Measurements from ENCODE around the gene SDK2. TPM values are rescaled to one million over a fixed set of nuclear protein-coding genes. Genes with fewer than 3 reads are reported as not detected.

SDK2 gene
- total RNA-seq, 4 donors from 2014 or later, result 1.5 to 7.0 (median 3.7) TPM

DNA sequence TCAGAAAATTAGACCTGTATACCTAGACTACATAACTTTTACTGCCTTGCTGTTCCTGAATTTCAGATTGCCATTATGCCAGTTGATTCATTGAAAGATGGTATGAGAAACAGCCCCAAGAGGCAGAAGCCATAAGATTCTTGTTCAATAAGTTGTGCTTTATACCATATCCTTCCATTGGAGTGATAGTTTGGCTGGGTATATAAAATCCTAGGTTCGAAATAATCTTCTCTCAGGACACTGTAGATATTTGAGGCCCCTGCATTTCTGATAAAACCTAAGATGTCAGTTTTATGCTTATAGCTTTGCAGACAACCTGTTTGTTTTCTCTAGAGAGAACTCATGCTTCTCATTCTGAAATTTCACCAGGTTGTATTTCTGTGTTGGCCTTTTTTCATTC, 9.6 kb upstream of the SDK2 start:
- no peak for DNase-seq
- Histone ChIP-seq H3K4me3 (replicated peaks in 1 of 3) (no peak overlapping the region), H3K4me1 (peaks cover 0 to 9% of the 10 kb centered on the region in 2 donors), H3K9me3 (no peaks in the 10 kb centered on the region), H3K27ac (no peak overlapping the region), H3K36me3 (no peaks in the 10 kb centered on the region), H3K27me3 (no peaks in the 10 kb centered on the region)
- intact Hi-C loops (cut with DNase I), result no loop called here
- TF ChIP-seq, protein P1, sequence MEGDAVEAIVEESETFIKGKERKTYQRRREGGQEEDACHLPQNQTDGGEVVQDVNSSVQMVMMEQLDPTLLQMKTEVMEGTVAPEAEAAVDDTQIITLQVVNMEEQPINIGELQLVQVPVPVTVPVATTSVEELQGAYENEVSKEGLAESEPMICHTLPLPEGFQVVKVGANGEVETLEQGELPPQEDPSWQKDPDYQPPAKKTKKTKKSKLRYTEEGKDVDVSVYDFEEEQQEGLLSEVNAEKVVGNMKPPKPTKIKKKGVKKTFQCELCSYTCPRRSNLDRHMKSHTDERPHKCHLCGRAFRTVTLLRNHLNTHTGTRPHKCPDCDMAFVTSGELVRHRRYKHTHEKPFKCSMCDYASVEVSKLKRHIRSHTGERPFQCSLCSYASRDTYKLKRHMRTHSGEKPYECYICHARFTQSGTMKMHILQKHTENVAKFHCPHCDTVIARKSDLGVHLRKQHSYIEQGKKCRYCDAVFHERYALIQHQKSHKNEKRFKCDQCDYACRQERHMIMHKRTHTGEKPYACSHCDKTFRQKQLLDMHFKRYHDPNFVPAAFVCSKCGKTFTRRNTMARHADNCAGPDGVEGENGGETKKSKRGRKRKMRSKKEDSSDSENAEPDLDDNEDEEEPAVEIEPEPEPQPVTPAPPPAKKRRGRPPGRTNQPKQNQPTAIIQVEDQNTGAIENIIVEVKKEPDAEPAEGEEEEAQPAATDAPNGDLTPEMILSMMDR (IDR thresholded peaks at IDR 0.05), result no peak
- no peak for TF ChIP-seq POLR2A (IDR thresholded peaks at IDR 0.05)
- 96 to 100% methylated on average over 1 of the region's 1 CpG for WGBS, 2 donors

DNA sequence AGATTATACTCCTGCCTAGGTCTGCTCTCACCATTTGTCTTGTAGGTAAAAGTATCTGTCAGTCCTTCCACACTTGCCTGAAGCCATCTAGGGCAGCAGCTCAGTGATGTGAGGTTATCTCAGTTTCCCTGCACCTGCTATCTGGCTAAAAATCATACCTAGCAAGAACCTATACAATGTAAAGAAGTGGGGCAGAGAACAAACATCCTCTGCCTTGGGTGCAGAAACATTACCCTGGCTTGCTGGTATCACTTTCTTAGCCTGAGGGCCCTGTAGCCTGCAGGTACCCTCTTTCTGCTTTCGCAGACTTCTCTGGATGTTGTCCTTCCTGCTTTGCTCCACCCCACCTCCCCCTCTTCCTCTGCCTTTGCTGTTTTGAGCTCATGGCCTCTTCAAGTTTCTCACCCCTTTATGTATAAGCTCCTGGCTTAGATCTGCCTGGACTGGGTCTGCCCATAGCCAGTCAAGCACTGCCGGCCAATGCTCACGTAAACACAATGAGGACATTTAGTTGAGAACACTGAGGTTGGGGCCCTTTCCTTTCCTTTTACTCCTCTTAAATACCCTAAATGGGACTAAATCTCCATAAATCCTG, 8.7 kb upstream of the SDK2 start:
- H3K27me3 ChIP-seq, result no peaks in the 10 kb centered on the region
- peaks cover 0 to 9% of the 10 kb centered on the region in 2 donors for H3K4me1 ChIP-seq
- TF ChIP-seq POLR2A (IDR thresholded peaks at IDR 0.05), result no peak
- TF ChIP-seq, protein P1 (IDR thresholded peaks at IDR 0.05), result no peak
- H3K9me3 ChIP-seq, result no peaks in the 10 kb centered on the region
- H3K36me3 ChIP-seq, result no peaks in the 10 kb centered on the region
- intact Hi-C loops (cut with DNase I), result no loop called here
- H3K4me3 ChIP-seq (replicated peaks in 1 of 3), result no peak overlapping the region
- no peak for DNase-seq
- 79 to 93% methylated on average over 3 of the region's 3 CpGs for WGBS, 2 donors
- H3K27ac ChIP-seq, result no peak overlapping the region

DNA sequence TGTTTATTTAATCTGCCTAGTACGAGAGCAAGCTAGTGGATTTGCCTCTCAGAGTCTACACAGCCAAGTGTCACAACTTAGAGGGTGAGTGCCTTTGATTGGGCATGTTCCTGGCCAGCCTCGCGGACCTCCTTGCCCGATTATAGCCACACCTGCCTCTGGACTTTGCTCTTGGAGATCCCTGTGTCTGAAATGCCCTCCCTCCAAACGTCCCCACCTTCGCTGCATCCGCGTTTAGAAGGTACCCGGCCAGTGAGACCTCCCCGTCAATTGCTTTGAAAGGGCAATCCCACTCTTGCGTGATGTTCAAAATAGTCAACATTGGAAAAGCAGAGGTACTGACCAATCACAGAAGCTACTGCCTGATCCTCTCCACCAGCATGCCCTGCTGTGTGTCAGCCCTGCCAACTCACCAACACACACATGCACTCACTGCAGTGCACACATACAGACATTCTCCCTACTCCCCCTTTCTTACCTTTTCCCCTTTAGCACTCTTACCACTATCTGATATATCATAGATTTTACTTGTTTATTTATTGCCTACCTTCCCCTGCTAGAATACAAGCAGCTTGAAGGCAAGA, 6.5 kb upstream of the SDK2 start:
- Histone ChIP-seq H3K4me1 (peaks cover 0 to 9% of the 10 kb centered on the region in 2 donors), H3K9me3 (no peaks in the 10 kb centered on the region), H3K27me3 (no peaks in the 10 kb centered on the region), H3K4me3 (replicated peaks in 1 of 3) (no peak overlapping the region), H3K36me3 (no peaks in the 10 kb centered on the region), H3K27ac (no peak overlapping the region)
- no peak for DNase-seq
- TF ChIP-seq POLR2A (IDR thresholded peaks at IDR 0.05), result no peak
- TF ChIP-seq, protein P1 (IDR thresholded peaks at IDR 0.05), result no peak
- intact Hi-C loops (cut with DNase I), result no loop called here
- 78 to 83% methylated on average over 11 of the region's 11 CpGs for WGBS, 2 donors

DNA sequence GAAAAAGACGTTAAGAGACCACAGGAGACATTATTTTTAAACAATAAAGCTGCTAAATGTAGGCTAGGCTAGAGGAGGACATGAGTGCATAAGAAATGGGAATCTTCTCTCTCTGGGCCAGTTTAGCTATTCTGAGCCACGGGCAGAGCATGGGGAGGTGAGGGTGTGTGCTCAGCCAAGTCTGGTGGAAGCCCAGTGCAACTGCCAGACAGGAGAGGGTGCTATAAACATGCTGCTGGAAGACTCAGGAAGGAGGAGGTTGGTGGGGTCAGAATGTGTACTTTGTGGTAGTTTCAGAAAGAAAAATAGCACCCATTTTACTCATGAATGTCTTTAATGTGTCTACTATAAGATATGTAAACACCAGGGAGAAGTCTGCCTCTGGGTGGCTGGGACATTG, 5.9 kb upstream of the SDK2 start:
- intact Hi-C loops (cut with DNase I), result no loop called here
- WGBS, 2 donors, result 46 to 49% methylated on average over 2 of the region's 2 CpGs
- no peak for TF ChIP-seq POLR2A (IDR thresholded peaks at IDR 0.05)
- TF ChIP-seq, protein P1 (IDR thresholded peaks at IDR 0.05), result peak in 1 of 6 experiments; percentile 22
- Histone ChIP-seq H3K4me1 (peaks cover 0 to 9% of the 10 kb centered on the region in 2 donors), H3K27ac (no peak overlapping the region), H3K9me3 (no peaks in the 10 kb centered on the region), H3K36me3 (no peaks in the 10 kb centered on the region), H3K27me3 (no peaks in the 10 kb centered on the region), H3K4me3 (replicated peaks in 1 of 3) (no peak overlapping the region)
- peak in 1 of 2 donors; percentile 17 for DNase-seq

DNA sequence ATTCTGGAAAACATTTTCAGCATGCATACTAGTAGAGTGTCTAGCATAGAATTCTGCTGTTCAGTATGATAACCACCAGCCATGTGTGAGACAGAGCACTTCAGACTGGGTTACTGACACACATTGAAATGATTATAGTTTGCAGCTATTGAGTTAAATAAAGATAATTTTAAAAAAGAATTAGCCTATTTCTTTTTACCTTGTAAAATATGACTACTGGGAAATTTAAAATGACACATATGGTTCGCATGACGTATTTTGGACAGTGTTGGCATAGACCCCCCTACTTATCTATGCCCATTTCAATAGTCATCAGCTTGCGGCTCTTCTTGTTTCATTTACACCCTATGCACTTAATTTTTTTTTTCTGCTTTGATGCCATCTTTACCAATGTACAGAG, 4.7 kb upstream of the SDK2 start:
- Histone ChIP-seq H3K9me3 (no peaks in the 10 kb centered on the region), H3K27me3 (no peaks in the 10 kb centered on the region), H3K4me1 (peaks cover 0 to 3% of the 10 kb centered on the region in 2 donors), H3K36me3 (no peaks in the 10 kb centered on the region), H3K27ac (no peak overlapping the region), H3K4me3 (replicated peaks in 1 of 3) (no peak overlapping the region)
- TF ChIP-seq, protein P1 (IDR thresholded peaks at IDR 0.05), result no peak
- TF ChIP-seq POLR2A (IDR thresholded peaks at IDR 0.05), result no peak
- intact Hi-C loops (cut with DNase I), result no loop called here
- WGBS, 2 donors, result 97 to 98% methylated on average over 3 of the region's 3 CpGs
- DNase-seq, result no peak

Measured in thyroid gland (tissue), 4 donors.